ENCODE results near the gene DFFA.

Gene DFFA

GRCh38 chr1:10490286-10490970, 18.1 kb upstream of the DFFA start:
- H3K79me2 ChIP-seq (ENCODE audit: insufficient read depth, low read length): peaks cover 58% of the 10 kb centered on the region
- peaks cover 15% of the 10 kb centered on the region for H3K4me1 ChIP-seq (ENCODE audit: insufficient read depth, low read length)
- peaks cover 14% of the 10 kb centered on the region; the same call in 1 of the 2 replicates for H4K20me1 ChIP-seq (ENCODE audit: insufficient read depth, low read length)
- no peaks in the 10 kb centered on the region for H3K27me3 ChIP-seq (ENCODE audit: insufficient read depth, low read length, poor library complexity)
- TF ChIP-seq EZH2 (IDR thresholded peaks at IDR 0.05; ENCODE audit: borderline replicate concordance, low read depth, low read length, severe bottlenecking) (no peak), CTCF (IDR thresholded peaks at IDR 0.05; ENCODE audit: borderline replicate concordance, extremely low read depth, low read length, poor library complexity, severe bottlenecking) (no peak)
- H3K9ac ChIP-seq (ENCODE audit: low read depth, low read length): no peak overlapping the region
- no peak overlapping the region for H3K27ac ChIP-seq (ENCODE audit: low read length)
- H3K36me3 ChIP-seq (ENCODE audit: insufficient read depth, low read length): peaks cover 2% of the 10 kb centered on the region; the same call in 1 of the 2 replicates
- H3K4me2 ChIP-seq (ENCODE audit: insufficient read depth, low read length): no peak overlapping the region
- H3K9me3 ChIP-seq (ENCODE audit: insufficient read depth, low read length, severe bottlenecking): no peaks in the 10 kb centered on the region
- H2AFZ ChIP-seq (ENCODE audit: low read depth, low read length): no peak overlapping the region
- no peak overlapping the region for H3K4me3 ChIP-seq (ENCODE audit: low read depth in 1 of 2, low read length in 2 of 2)
- ATAC-seq (ENCODE audit: insufficient read depth, low read depth) (no peak), DNase-seq (no peak)

- Histone ChIP-seq H3K4me3 (ENCODE audit: low read depth in 1 of 2, low read length in 2 of 2) (no peak overlapping the region), H3K36me3 (ENCODE audit: insufficient read depth, low read length) (no peaks in the 10 kb centered on the region), H3K27ac (ENCODE audit: low read length) (no peak overlapping the region), H3K27me3 (ENCODE audit: insufficient read depth, low read length, poor library complexity) (no peaks in the 10 kb centered on the region), H3K4me1 (ENCODE audit: insufficient read depth, low read length) (peaks cover 6% of the 10 kb centered on the region; the same call in 1 of the 2 replicates), H3K79me2 (ENCODE audit: insufficient read depth, low read length) (peaks cover 62% of the 10 kb centered on the region), H3K4me2 (ENCODE audit: insufficient read depth, low read length) (no peak overlapping the region), H4K20me1 (ENCODE audit: insufficient read depth, low read length) (peaks cover 14% of the 10 kb centered on the region; the same call in 1 of the 2 replicates), H3K9me3 (ENCODE audit: insufficient read depth, low read length, severe bottlenecking) (no peaks in the 10 kb centered on the region), H3K9ac (ENCODE audit: low read depth, low read length) (no peak overlapping the region), H2AFZ (ENCODE audit: low read depth, low read length) (no peak overlapping the region)
- no peak for TF ChIP-seq EZH2 (IDR thresholded peaks at IDR 0.05; ENCODE audit: borderline replicate concordance, low read depth, low read length, severe bottlenecking)
- TF ChIP-seq CTCF (IDR thresholded peaks at IDR 0.05; ENCODE audit: borderline replicate concordance, extremely low read depth, low read length, poor library complexity, severe bottlenecking): no peak
- no peak for DNase-seq
- ATAC-seq (ENCODE audit: insufficient read depth, low read depth): no peak
Measured at GRCh38 chr1:10489291-10490055, 17.1 kb upstream of the DFFA start.

GRCh38 chr1:10484521-10484920, 12.2 kb upstream of the DFFA start:
- H2AFZ ChIP-seq (ENCODE audit: low read depth, low read length): no peak overlapping the region
- no peak overlapping the region for H3K9ac ChIP-seq (ENCODE audit: low read depth, low read length)
- H3K79me2 ChIP-seq (ENCODE audit: insufficient read depth, low read length): peaks cover 65% of the 10 kb centered on the region
- no peak for TF ChIP-seq EZH2 (IDR thresholded peaks at IDR 0.05; ENCODE audit: borderline replicate concordance, low read depth, low read length, severe bottlenecking)
- TF ChIP-seq CTCF (IDR thresholded peaks at IDR 0.05; ENCODE audit: borderline replicate concordance, extremely low read depth, low read length, poor library complexity, severe bottlenecking): no peak
- no peak overlapping the region for H3K27ac ChIP-seq (ENCODE audit: low read length)
- no peak for DNase-seq
- H3K27me3 ChIP-seq (ENCODE audit: insufficient read depth, low read length, poor library complexity): no peaks in the 10 kb centered on the region
- no peak for ATAC-seq (ENCODE audit: insufficient read depth, low read depth)
- H3K4me2 ChIP-seq (ENCODE audit: insufficient read depth, low read length): no peak overlapping the region
- peaks cover 9% of the 10 kb centered on the region; the same call in 1 of the 2 replicates for H4K20me1 ChIP-seq (ENCODE audit: insufficient read depth, low read length)
- no peaks in the 10 kb centered on the region for H3K4me1 ChIP-seq (ENCODE audit: insufficient read depth, low read length)
- H3K36me3 ChIP-seq (ENCODE audit: insufficient read depth, low read length): no peaks in the 10 kb centered on the region
- H3K4me3 ChIP-seq (ENCODE audit: low read depth in 1 of 2, low read length in 2 of 2): no peak overlapping the region
- no peaks in the 10 kb centered on the region for H3K9me3 ChIP-seq (ENCODE audit: insufficient read depth, low read length, severe bottlenecking)

All from DND-41 (cell line).